Loucy (cell line): ENCODE measurements around the gene RGS3.

Experiments
- CTCF ChIP-seq: fragments of 200-600 bp; sonication (generic); conservative IDR thresholded peaks from 2 replicates; pipeline ENCODE4 v1.5.1; 2014; ENCODE audit warnings: mild to moderate bottlenecking, antibody characterized with exemption, low read length
- EZH2phosphoT487 ChIP-seq: fragments of 200-600 bp; IDR thresholded peaks from 2 replicates; pipeline ENCODE4 v1.6.1; 2018; ENCODE audit warnings: antibody characterized with exemption, mild to moderate bottlenecking, moderate library complexity, borderline replicate concordance

- TF ChIP-seq CTCF (no peak), EZH2phosphoT487 (no peak)
Observed at GRCh38 chr9:113522858-113523257, 59.3 kb downstream of the RGS3 start.
